Subcutaneous adipose tissue (tissue), 4 donors: ENCODE measurements around the gene CREB1. TPM values are rescaled to one million over a fixed set of nuclear protein-coding genes. Genes with fewer than 3 reads are reported as not detected.

ENCODE experiments used
- CTCF ChIP-seq: fragments of 450-650 bp; IDR thresholded peaks from one replicate; pipeline ENCODE4 v1.5.1; 2016; ENCODE audit warnings: low read depth, mild to moderate bottlenecking, control low read depth, antibody characterized with exemption, moderate library complexity
- total RNA-seq, 4 donors: library from RNA; depleted of rRNA; stranded (reverse); fragments of >200 nt; gene quantifications; one replicate each; pipeline ENCODE4 v1.1.0, GENCODE V29; 2016

CREB1 gene
- total RNA-seq, 4 donors from 2014 or later = 39.4 to 75.5 (median 54.0) TPM

GRCh38 chr2:207531032-207531952 lies 1.5 kb downstream of the CREB1 start:
- no peak for TF ChIP-seq CTCF

- no peak for TF ChIP-seq CTCF
Observed at GRCh38 chr2:207532676-207533075, 2.9 kb downstream of the CREB1 start.

GRCh38 chr2:207533461-207534008 lies 3.8 kb downstream of the CREB1 start:
- TF ChIP-seq CTCF = no peak

GRCh38 chr2:207534417-207534816 lies 4.7 kb downstream of the CREB1 start:
- no peak for TF ChIP-seq CTCF

- TF ChIP-seq CTCF = no peak
Observed at GRCh38 chr2:207539470-207539869, 9.7 kb downstream of the CREB1 start.

- no peak for TF ChIP-seq CTCF
Observed at GRCh38 chr2:207540431-207540830, 10.7 kb downstream of the CREB1 start.

GRCh38 chr2:207541933-207542332 lies 12.2 kb downstream of the CREB1 start:
- TF ChIP-seq CTCF = no peak
